HG03064 (cell line): ENCODE measurements around the gene DISC1.
"Not testable (repeated sequence)": the region's sequence is repeated elsewhere in the genome, so short reads cannot be mapped to it uniquely, and the experiment has no call there.

ENCODE experiments used
- ATAC-seq: cut with Tn5 transposase; IDR thresholded peaks from one replicate; pipeline ENCODE4 v1.9.1; 2021; ENCODE audit warnings: low read depth; ENCODE audit not compliant: unreplicated experiment

Gene DISC1

GRCh38 chr1:231605149-231606100 is 21.2 kb upstream of the DISC1 start:
- ATAC-seq = no peak

GRCh38 chr1:231606712-231607111 is 19.9 kb upstream of the DISC1 start:
- ATAC-seq = no peak

GRCh38 chr1:231610388-231610787 is 16.2 kb upstream of the DISC1 start:
- no peak for ATAC-seq

GRCh38 chr1:231611111-231611510 is 15.5 kb upstream of the DISC1 start:
- ATAC-seq = no peak

GRCh38 chr1:231611851-231612250 is 14.7 kb upstream of the DISC1 start:
- no peak for ATAC-seq

- ATAC-seq = peak; percentile 100
Measured at GRCh38 chr1:231612393-231613089, 14.0 kb upstream of the DISC1 start.

- ATAC-seq = no peak
Measured at GRCh38 chr1:231613419-231614349, 12.9 kb upstream of the DISC1 start.

GRCh38 chr1:231616667-231617066 is 9.9 kb upstream of the DISC1 start:
- ATAC-seq = no peak

GRCh38 chr1:231618609-231619256 is 7.9 kb upstream of the DISC1 start:
- no peak for ATAC-seq

GRCh38 chr1:231619257-231619634 is 7.3 kb upstream of the DISC1 start:
- no peak for ATAC-seq

- ATAC-seq = not testable (repeated sequence)
Measured at GRCh38 chr1:231625042-231625441, 1.5 kb upstream of the DISC1 start.

- ATAC-seq = no peak
Measured at GRCh38 chr1:231625975-231626534, 535 bp upstream of the DISC1 start.

GRCh38 chr1:231626951-231627614 is 493 bp downstream of the DISC1 start:
- ATAC-seq = peak; percentile 59

- no peak for ATAC-seq
Measured at GRCh38 chr1:231628207-231628876, 1.8 kb downstream of the DISC1 start.

GRCh38 chr1:231629132-231629531 is 2.5 kb downstream of the DISC1 start:
- no peak for ATAC-seq

- no peak for ATAC-seq
Measured at GRCh38 chr1:231630558-231631205, 4.1 kb downstream of the DISC1 start.

- ATAC-seq = no peak
Measured at GRCh38 chr1:231631717-231632116, 5.1 kb downstream of the DISC1 start.

GRCh38 chr1:231632119-231632518 is 5.5 kb downstream of the DISC1 start:
- ATAC-seq = no peak
